Central memory CD8-positive, alpha-beta T cell (primary cell): ENCODE measurements around the gene NXF1.
"Not testable (repeated sequence)": the region's sequence is repeated elsewhere in the genome, so short reads cannot be mapped to it uniquely, and the experiment has no call there.

ENCODE experiments used
- ATAC-seq: fragments of 150-1000 bp; cut with Tn5 transposase; replicated peaks from 2 replicates; pipeline ENCODE4 v1.10.0; 2022; ENCODE audit warnings: mild to moderate bottlenecking, moderate FRiP score, moderate number of reproducible peaks; ENCODE audit not compliant: poor library complexity, severe bottlenecking; ENCODE audit errors: extremely low read depth
- DNase-seq, 2 donors: peaks; one replicate each; pipeline ENCODE4 v3.0.0; 2021; ENCODE audit warnings: low spot score in 2 of 2
- H3K27ac Mint-ChIP-seq: one replicate; pipeline ENCODE4 v1.8.0; 2022; ENCODE audit warnings: low read depth, mild to moderate bottlenecking, moderate library complexity, mixed read lengths
- H3K27me3 Mint-ChIP-seq: one replicate; pipeline ENCODE4 v1.8.0; 2022; ENCODE audit warnings: mixed read lengths
- H3K36me3 Mint-ChIP-seq: one replicate; pipeline ENCODE4 v1.8.0; 2022; ENCODE audit warnings: mild to moderate bottlenecking, moderate library complexity, mixed read lengths; ENCODE audit not compliant: insufficient read depth
- H3K4me1 Mint-ChIP-seq: one replicate; pipeline ENCODE4 v1.8.0; 2022; ENCODE audit warnings: mixed read lengths
- H3K4me3 Mint-ChIP-seq: one replicate; pipeline ENCODE4 v1.8.0; 2022; ENCODE audit warnings: mild to moderate bottlenecking, moderate library complexity, mixed read lengths
- H3K9me3 Mint-ChIP-seq: one replicate; pipeline ENCODE4 v1.8.0; 2022; ENCODE audit warnings: mixed read lengths

NXF1 gene

GRCh38 chr11:62760867-62761227 lies 44.4 kb downstream of the NXF1 start:
- ATAC-seq, H3K9me3 Mint-ChIP-seq, H3K27me3 Mint-ChIP-seq, DNase-seq: not testable (repeated sequence)
- Mint-ChIP-seq H3K4me3 (peak overlapping the region; percentile 93), H3K36me3 (peaks cover 20% of the 10 kb centered on the region), H3K4me1 (peaks cover 21% of the 10 kb centered on the region), H3K27ac (peak overlapping the region; percentile 89)

DNA sequence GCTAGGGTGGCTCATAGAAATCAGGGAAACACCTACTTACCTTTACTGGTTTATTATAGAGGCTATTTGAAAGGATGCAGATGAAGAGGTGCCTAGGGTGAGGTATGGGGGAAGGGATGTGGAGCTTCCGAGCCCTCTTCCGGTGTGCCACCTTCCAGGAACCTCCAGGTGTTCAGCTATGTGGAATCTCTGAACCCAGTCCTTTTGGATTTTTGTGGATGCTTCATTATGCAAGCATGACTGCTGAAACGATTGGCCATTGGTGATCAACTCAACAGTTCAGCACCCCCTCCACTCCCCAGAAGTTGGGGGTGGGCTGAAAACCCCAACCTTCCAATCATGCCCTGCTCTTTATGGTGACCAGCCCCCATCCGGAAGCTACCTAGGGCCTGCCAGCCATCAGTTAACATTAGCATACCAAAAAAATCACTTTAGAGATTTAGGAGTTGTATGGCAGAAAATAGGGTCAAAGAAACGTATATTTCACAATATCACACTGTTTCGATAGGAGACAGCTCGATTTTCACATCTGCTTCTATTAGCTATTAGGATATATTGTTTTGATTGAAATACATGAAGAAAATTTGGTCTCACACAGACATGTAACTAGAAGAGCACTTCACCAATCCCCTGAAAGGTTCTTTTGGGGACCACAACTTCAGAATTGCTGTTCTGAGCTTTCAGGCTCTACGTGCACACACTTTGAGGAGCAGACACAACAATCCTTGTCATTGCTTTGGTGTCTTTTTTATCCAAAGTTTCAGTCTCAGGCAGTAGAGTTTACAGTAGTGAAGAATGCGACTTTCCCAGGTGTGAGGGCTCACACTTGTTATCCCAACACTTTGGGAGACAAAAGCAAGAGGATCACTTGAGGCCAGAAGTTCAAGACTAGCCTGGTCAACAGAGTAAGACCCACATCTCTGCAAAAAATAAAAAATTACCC lies 47.1 kb downstream of the NXF1 start:
- H3K27me3 Mint-ChIP-seq: no peaks in the 10 kb centered on the region
- peaks cover 27% of the 10 kb centered on the region for H3K4me1 Mint-ChIP-seq
- no peak overlapping the region for H3K4me3 Mint-ChIP-seq
- no peak for ATAC-seq
- peaks cover 18% of the 10 kb centered on the region for H3K36me3 Mint-ChIP-seq
- no peak for DNase-seq
- peak overlapping the region; percentile 74 for H3K27ac Mint-ChIP-seq
- H3K9me3 Mint-ChIP-seq: no peaks in the 10 kb centered on the region

DNA sequence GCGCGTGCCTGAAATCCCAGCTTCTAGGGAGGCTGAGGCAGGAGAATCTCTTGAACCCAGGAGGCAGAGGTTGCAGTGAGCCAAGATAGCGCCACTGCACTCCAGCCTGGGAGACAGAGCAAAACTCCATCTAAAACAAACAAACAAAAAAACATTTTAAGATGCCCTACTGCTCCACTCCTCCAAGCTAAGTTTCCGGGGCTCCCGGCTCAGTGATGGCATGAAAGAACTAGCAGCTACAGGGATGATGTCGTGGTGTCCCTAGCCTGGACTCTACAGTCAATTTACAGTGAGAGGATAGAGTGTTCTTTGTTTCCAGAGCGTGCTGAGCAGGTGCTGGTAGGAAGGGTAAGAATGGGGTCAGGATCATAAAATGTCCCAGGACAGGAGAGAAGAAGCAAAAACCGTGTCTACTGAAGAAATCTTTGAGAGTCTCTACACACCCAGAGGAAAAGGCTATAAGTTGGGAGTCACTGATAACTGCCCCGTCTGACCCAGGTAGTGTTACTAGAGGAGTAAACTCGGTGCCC lies 50.1 kb downstream of the NXF1 start:
- Mint-ChIP-seq H3K4me1 (peaks cover 12% of the 10 kb centered on the region), H3K4me3 (peak overlapping the region; percentile 88), H3K27me3 (no peaks in the 10 kb centered on the region), H3K9me3 (no peaks in the 10 kb centered on the region), H3K36me3 (peaks cover 8% of the 10 kb centered on the region), H3K27ac (no peak overlapping the region)
- no peak for ATAC-seq
- DNase-seq: no peak

DNA sequence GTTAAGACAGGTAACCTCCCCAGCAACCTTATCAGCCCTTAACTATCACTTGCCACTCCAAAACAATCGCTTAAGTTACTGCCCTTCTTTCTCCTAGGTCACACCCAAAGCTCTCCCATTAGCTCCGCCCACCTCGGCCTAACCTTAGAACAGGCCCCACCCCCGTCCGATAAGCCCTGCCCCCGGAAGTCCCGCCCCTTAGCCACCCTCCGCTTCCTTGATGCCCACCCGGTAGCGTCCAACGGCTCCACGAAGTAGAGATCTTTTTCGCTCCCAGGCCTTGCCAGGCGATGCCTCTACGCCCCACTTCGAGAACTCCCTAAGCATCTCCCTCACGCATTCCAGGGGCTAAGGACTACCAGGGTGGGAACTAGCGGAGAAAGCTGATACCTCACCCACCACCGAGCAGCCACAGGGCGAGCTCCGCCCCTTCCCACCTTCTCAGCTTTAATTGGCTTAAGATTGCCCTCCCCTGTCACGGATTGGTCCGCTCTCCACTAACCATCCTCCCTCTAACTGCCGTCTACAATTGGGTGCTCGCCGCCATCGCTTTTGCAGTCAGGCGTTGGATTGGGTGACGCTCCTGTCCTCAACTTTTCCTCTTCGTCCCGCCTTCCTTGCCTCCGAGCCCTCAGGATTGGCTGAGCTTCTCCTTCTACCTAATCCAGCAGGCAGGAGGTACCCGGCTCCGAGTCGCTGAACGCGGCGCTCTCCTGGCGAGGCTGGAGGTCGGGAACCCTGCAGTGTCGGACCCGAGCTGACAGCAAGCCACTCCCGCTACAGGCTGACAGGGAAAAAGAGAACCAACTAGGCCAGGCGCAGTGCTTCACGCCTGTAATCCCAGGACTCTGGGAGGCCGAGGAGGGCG lies 51.3 kb downstream of the NXF1 start, which contains the start of gene ZBTB3:
Gene ZBTB3, minus strand, starts transcription at position 425 of the 868 bp plus-strand sequence. CDS start 496 bp downstream, outside the sequence.
- Mint-ChIP-seq H3K36me3 (peaks cover 12% of the 10 kb centered on the region), H3K9me3 (no peaks in the 10 kb centered on the region), H3K27ac (peak within 1 kb of the TSS; percentile 88), H3K4me1 (peaks cover 14% of the 10 kb centered on the region), H3K27me3 (no peaks in the 10 kb centered on the region), H3K4me3 (peak within 1 kb of the TSS; percentile 88)
- DNase-seq (peak; percentile 92 to 96), ATAC-seq (peak; percentile 97)

GRCh38 chr11:62752994-62753735 lies 52.1 kb downstream of the NXF1 start:
- Mint-ChIP-seq H3K4me1 (peaks cover 18% of the 10 kb centered on the region), H3K4me3 (peak overlapping the region; percentile 88), H3K9me3 (no peaks in the 10 kb centered on the region), H3K27me3 (no peaks in the 10 kb centered on the region), H3K36me3 (peaks cover 12% of the 10 kb centered on the region), H3K27ac (peak overlapping the region; percentile 88)
- DNase-seq (no peak), ATAC-seq (no peak)

- H3K36me3 Mint-ChIP-seq: peaks cover 12% of the 10 kb centered on the region
- no peaks in the 10 kb centered on the region for H3K27me3 Mint-ChIP-seq
- peaks cover 18% of the 10 kb centered on the region for H3K4me1 Mint-ChIP-seq
- H3K9me3 Mint-ChIP-seq: no peaks in the 10 kb centered on the region
- no peak for DNase-seq
- H3K27ac Mint-ChIP-seq: no peak overlapping the region
- no peak for ATAC-seq
- H3K4me3 Mint-ChIP-seq: peak overlapping the region; percentile 41
These were observed 53.0 kb downstream of the NXF1 start for GRCh38 chr11:62752177-62752785.

DNA sequence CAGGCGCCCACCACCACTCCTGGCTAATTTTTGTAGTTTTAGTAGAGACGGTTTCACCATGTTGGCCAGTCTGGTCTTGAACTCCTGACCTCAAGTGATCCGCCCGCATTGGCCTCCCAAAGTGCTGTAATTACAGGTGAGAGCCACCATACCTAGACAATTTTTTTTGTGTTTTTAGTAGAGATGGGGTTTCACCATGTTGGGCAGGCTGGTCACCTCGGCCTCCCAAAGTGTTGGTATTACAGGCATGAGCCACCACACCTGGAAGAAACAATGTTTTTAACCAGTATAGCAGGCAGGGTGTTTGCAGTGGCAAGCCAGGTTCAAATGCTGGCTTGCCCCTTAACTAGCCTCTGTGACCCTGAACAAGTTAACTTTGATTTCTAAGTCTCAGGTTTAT lies 55.3 kb downstream of the NXF1 start:
- ATAC-seq, H3K4me3 Mint-ChIP-seq, H3K27me3 Mint-ChIP-seq, H3K9me3 Mint-ChIP-seq, H3K27ac Mint-ChIP-seq, DNase-seq: not testable (repeated sequence)
- Mint-ChIP-seq H3K36me3 (peaks cover 13% of the 10 kb centered on the region), H3K4me1 (peaks cover 18% of the 10 kb centered on the region)

DNA sequence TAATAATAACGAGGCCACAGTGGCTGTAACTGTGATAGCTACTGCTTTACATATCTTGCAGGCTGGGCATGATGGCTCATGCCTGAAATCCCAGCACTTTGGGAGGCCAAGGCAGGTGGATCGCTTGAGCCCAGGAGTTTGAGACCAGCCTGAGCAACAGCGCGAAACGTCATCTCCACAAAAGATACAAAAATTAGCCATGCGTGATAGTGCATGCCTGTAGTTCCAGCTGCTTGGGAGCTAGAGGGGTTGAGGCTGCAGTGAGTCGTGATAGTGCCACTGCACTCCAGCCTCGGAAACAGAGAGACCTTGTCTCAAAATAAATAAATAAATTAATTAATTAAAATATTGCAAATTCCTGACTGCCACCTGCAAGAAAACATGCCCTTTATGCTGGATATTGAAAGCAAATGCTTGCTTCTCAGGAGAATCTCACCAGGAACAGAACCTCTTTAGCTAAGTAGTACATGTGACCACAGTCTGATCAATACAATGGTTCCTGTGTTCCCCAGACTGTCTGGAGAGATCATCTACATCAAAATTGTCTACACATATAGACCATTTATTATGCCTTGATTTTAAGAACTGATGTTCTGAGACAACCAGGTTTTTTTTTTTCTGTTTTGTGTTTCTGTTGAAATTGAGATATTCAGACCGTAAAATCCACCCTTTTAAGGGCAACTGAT lies 57.6 kb downstream of the NXF1 start:
- H3K4me3 Mint-ChIP-seq: no peak overlapping the region
- H3K27ac Mint-ChIP-seq: no peak overlapping the region
- no peaks in the 10 kb centered on the region for H3K9me3 Mint-ChIP-seq
- peaks cover 8% of the 10 kb centered on the region for H3K4me1 Mint-ChIP-seq
- ATAC-seq (no peak), DNase-seq (no peak)
- H3K27me3 Mint-ChIP-seq: no peaks in the 10 kb centered on the region
- peaks cover 6% of the 10 kb centered on the region for H3K36me3 Mint-ChIP-seq
